GM12878 (cell line): Measurements from ENCODE around the gene COG2.

Experiments used
- CTCF ChIP-seq, 3 experiments: IDR thresholded peaks in 2 of 3; conservative IDR thresholded peaks in 1 of 3; 2 replicates each; pipeline ENCODE4 v1.5.1; 2011; ENCODE audit warnings: low read depth in 3 of 3, low read length in 3 of 3, mild to moderate bottlenecking in 3 of 3, control low read depth in 2 of 3, moderate library complexity in 2 of 3, inconsistent platforms in 1 of 3, mixed read lengths in 1 of 3; ENCODE audit not compliant: control insufficient read depth in 2 of 3, insufficient read depth in 1 of 3; ENCODE audit errors: extremely low read depth in 1 of 3
- HCFC1 ChIP-seq: fragments of 150-350 bp; IDR thresholded peaks from 2 replicates; pipeline ENCODE4 v1.6.1; 2014; ENCODE audit warnings: low read length
- MXI1 ChIP-seq: fragments of 150-350 bp; IDR thresholded peaks from 2 replicates; pipeline ENCODE4 v1.6.1; 2011; ENCODE audit warnings: low read depth, mild to moderate bottlenecking, inconsistent platforms, low read length, improper control_type of control experiment
- NR2C1 ChIP-seq: fragments of 450-650 bp; IDR thresholded peaks from 2 replicates; pipeline ENCODE4 v1.6.1; 2017; ENCODE audit warnings: antibody characterized with exemption, mild to moderate bottlenecking, moderate library complexity
- POLR2A ChIP-seq: IDR thresholded peaks from 2 replicates; pipeline ENCODE4 v1.6.1; 2011; ENCODE audit warnings: low read depth, mild to moderate bottlenecking, low read length
- POLR2AphosphoS5 ChIP-seq: IDR thresholded peaks from 2 replicates; pipeline ENCODE4 v1.6.1; 2011; ENCODE audit warnings: mild to moderate bottlenecking, low read length, inconsistent platforms
- ZNF687 ChIP-seq: fragments of 450-650 bp; IDR thresholded peaks from 2 replicates; pipeline ENCODE4 v1.6.1; 2017; ENCODE audit warnings: mild to moderate bottlenecking, moderate library complexity

- no peak for TF ChIP-seq NR2C1
- no peak for TF ChIP-seq POLR2A
- no peak for TF ChIP-seq MXI1
- no peak for TF ChIP-seq CTCF (IDR thresholded peaks at IDR 0.05 in 2 of 3, conservative IDR thresholded peaks at IDR 0.05 in 1 of 3; ENCODE audit: control insufficient read depth in 2 of 3, extremely low read depth in 1 of 3, insufficient read depth in 1 of 3, low read depth in 3 of 3, low read length in 3 of 3)
- TF ChIP-seq ZNF687: no peak
- no peak for TF ChIP-seq HCFC1
- no peak for TF ChIP-seq POLR2AphosphoS5
These were observed 40.0 kb downstream of the COG2 start for GRCh38 chr1:230682274-230682673.
